CD4-positive, alpha-beta T cell treated with Interleukin-2 at 100 ng/mL for 4 hours (primary cell): Measurements from ENCODE around the gene MAP3K1.
"Not testable (repeated sequence)": the region's sequence is repeated elsewhere in the genome, so short reads cannot be mapped to it uniquely, and the experiment has no call there.

ENCODE experiments used
- DNase-seq: peaks from one replicate; pipeline ENCODE4 v3.0.0-alpha.2; 2020; ENCODE audit warnings: low spot score

MAP3K1 gene

GRCh38 chr5:56814963-56815657 lies at the start of gene MAP3K1:
Gene MAP3K1 (plus strand): TSS chr5:56815549. CDS start chr5:56815574, 25 bp downstream.
- peak; percentile 81 for DNase-seq

GRCh38 chr5:56766926-56767325 lies 48.4 kb upstream of the MAP3K1 start:
- DNase-seq, result no peak

DNA sequence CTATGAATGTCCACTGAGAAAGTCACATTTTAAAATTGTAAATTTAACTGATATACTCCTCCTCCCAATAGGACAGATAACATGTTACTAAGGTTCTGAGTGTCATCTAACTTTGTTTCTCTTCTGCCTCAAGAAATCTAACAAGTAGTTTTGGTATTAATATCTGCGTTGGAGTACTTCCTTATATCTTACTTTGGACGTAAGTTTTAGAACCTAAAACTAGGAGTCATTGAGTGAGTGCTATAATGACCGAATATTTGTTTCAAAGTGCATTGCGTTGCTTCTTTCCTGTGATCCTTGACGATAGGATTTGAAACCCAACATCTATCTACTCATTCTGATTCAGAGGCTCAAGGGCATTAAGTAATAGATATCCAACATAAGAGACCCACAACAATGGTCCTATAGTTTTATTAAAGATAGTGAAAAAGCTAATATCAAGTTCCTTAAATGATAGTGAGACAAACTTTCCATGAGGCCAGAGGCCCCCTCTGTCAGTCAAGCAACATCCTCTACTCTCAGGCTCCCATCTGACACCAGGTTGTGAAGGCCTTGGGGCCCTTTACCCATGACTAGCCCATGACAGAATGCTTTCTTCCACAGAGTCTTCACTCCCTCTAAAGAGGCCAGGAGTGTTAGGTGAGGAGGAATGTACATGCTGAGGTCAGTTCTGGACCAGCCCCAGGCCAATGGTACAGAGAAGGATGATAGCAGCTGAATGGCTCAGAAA lies 45.3 kb upstream of the MAP3K1 start:
- no peak for DNase-seq

DNA sequence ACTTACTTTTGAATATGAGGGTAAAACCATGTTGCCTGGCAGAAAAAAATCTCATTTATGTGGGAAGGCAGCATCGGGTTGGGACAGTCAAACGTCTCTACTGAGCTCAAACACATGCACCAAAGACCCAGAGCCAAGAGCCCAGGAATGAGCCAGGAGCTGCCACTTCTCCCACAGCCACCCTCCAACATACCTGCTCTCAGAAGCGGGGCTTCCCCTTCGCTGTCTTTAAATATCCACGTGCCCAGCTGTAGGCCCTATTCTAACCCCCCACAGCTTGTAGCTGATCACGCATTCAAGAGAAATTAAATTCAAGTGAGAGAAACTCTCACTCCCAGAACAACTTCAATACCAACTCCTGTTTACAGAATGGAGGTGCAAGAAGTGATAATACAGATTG lies 42.6 kb upstream of the MAP3K1 start:
- no peak for DNase-seq

- DNase-seq, result no peak
Measured at GRCh38 chr5:56774957-56775356, 40.4 kb upstream of the MAP3K1 start.

GRCh38 chr5:56776212-56776846 lies 39.0 kb upstream of the MAP3K1 start:
- DNase-seq, result not testable (repeated sequence)

DNA sequence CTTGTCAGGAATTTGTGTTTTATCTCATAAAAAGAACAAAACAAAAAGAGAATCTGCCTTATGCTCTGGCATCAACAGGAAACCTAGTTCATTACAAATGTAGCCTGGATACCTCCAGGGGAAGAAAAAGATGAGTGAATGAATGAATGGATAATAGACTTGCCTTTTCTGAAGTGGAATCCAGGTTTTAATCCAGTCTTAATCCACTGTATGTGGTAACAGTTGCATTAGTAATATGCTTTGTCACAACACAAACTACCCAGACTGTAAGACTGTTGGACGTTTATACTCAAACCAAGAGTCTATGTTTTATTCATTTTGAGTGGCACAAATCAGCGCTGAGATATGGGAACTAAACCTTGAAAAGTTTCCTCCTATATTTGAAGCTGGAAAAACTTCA lies 32.1 kb upstream of the MAP3K1 start:
- no peak for DNase-seq

- no peak for DNase-seq
Measured at GRCh38 chr5:56786346-56786745, 29.0 kb upstream of the MAP3K1 start.

GRCh38 chr5:56791396-56791795 lies 24.0 kb upstream of the MAP3K1 start:
- no peak for DNase-seq

- DNase-seq, result no peak
Measured at GRCh38 chr5:56798521-56798920, 16.8 kb upstream of the MAP3K1 start.

DNA sequence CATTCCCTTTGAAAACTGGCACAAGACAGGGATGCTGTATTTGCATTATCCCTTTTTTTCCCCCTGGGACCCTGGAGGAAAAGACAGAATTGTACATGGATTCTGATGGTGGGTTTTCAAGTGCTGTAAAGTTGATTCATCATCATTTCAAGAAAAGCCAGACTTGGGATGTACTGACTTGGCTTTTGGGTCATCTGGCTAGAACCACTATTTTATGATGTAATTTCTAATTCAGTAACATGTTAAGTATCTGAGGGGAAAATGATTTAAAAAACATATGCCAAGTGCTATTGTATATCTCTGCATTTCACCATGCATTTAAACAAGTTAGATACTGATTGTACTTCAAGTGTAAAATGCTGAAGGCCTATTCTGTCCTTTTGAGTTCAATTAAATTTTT lies 15.2 kb upstream of the MAP3K1 start:
- no peak for DNase-seq

GRCh38 chr5:56801256-56801655 lies 14.1 kb upstream of the MAP3K1 start:
- DNase-seq, result no peak

DNA sequence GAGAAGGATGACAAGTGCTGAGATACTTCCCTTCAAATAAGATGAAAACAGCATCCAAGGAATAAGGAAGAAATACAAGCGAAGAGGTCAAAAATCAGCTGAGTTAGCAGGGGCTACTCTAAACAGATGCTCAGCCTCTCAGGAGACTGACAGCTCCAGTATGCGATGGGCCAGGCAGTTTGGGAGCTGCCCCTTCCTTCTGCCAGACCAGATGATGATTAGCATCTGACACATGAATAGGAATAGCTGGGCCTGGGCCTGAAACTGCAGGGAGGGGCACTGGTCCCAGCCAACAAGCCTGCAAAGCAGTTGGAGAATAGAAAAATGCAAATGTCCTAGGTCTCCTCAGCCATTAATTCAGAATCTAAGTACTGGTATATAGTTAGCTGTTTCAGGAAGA lies 13.1 kb upstream of the MAP3K1 start:
- DNase-seq, result no peak

- DNase-seq, result no peak
Measured at GRCh38 chr5:56803025-56803424, 12.3 kb upstream of the MAP3K1 start.

GRCh38 chr5:56803894-56804293 lies 11.5 kb upstream of the MAP3K1 start:
- no peak for DNase-seq

DNA sequence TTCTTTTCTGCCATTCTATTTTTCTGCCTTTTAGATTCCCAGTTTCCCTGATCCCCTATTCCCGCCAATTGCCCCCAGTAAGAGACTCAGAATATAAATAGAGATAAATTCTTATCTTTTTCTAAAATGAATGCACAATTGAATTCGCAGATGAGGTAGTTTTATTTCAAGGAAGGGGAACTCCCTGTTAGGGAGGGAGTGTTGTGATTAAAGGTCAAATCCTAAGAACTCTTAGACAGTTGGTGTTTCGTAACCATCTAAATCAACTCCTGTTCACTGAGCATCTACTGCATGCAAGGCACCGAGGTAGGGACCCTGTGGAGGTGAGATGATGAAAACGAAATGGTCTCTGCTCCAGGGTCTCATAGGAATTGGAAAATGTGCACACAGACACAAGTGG lies 7.7 kb upstream of the MAP3K1 start:
- DNase-seq, result no peak

GRCh38 chr5:56808211-56808610 lies 7.1 kb upstream of the MAP3K1 start:
- no peak for DNase-seq

DNA sequence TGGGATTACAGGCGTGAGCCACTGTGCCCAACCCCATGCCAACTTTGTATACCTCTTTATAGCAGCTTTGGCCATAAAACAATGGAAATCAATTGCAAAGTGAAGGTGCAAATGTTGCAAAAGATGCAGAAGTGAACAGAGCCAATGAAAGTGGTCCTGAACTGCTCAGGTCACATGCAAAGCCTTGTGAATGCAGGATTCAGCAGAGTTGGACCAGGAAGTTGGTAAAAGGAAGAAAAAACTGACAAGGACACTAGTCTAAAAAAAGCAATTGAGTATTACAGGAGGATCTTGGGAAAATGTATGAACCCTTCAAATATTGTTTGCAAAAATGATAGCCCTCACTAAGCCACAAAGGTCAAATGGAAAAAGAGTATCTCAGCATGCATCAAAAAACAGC lies 4.5 kb upstream of the MAP3K1 start:
- no peak for DNase-seq

- no peak for DNase-seq
Measured at GRCh38 chr5:56812110-56812509, 3.2 kb upstream of the MAP3K1 start.

GRCh38 chr5:56813302-56813701 lies 2.0 kb upstream of the MAP3K1 start:
- no peak for DNase-seq

GRCh38 chr5:56814361-56814962 lies 887 bp upstream of the MAP3K1 start:
- DNase-seq, result no peak

GRCh38 chr5:56815658-56816545 lies 553 bp downstream of the MAP3K1 start:
- DNase-seq, result peak; percentile 41
